SH-SY5Y (cell line): ENCODE results near the gene CAMKMT.

Source experiments
- GATA2 ChIP-seq: IDR thresholded peaks from 2 replicates; pipeline ENCODE4 v1.6.1; 2011; ENCODE audit warnings: mild to moderate bottlenecking, low read depth, low read length
- GATA3 ChIP-seq: IDR thresholded peaks from 2 replicates; pipeline ENCODE4 v1.6.1; 2011; ENCODE audit warnings: low read depth, mild to moderate bottlenecking, low read length, moderate library complexity

DNA sequence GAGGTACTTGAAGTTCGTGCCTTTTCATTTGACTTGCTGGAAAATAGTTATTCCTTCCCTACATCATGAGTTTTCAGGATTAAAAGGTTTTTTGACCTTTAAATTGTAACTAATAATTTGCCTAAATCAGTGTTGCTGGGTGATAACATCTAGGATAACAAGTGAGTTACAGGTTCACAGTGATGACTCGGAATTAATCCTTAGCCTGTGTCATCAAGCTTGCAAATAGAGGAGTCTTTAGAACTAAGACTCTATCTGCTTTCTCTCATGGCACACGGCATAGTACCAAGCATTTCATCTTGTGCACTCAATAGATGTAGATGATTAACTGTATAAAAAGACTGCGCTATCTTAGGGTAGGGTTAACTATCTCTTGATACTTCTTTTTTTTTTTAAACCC, 79.5 kb downstream of the CAMKMT start:
- TF ChIP-seq GATA2 (no peak), GATA3 (no peak)
